Measurements from ENCODE around the gene GADD45GIP1.

DNA sequence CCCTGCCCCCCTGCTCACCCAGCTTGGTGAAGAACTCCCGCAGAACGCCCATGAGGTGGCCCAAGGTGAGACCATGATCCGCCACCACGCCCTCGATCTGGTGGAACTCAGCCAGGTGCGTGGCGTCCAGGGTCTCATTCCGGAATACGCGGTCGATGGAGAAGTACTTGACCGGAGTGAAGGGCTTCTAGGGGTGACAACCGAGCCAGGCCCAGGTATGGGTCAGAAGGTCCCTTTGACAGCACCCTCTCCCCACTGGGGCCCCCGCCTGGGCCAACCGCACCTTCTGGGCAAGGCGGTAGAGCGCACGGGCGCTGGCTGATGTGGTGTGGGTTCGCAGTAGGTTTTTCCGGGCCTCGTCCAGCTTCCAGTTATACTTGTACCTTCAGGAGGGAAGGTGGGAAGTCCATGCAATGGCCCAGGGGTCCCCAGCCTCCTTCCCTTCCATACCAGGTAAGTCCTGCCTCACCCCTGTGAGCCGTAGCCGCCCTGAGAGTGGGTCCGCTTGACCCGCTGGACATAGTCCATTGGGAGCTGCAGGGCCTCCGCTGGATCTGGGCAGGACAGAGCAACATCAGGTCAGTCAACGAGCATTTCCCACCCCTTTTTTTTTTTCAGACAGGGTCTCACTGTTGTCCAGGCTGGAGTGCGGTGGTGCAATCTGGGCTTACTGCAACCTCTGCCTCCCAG lies 32.3 kb downstream of the GADD45GIP1 start:
- TF ChIP-seq, protein P1, sequence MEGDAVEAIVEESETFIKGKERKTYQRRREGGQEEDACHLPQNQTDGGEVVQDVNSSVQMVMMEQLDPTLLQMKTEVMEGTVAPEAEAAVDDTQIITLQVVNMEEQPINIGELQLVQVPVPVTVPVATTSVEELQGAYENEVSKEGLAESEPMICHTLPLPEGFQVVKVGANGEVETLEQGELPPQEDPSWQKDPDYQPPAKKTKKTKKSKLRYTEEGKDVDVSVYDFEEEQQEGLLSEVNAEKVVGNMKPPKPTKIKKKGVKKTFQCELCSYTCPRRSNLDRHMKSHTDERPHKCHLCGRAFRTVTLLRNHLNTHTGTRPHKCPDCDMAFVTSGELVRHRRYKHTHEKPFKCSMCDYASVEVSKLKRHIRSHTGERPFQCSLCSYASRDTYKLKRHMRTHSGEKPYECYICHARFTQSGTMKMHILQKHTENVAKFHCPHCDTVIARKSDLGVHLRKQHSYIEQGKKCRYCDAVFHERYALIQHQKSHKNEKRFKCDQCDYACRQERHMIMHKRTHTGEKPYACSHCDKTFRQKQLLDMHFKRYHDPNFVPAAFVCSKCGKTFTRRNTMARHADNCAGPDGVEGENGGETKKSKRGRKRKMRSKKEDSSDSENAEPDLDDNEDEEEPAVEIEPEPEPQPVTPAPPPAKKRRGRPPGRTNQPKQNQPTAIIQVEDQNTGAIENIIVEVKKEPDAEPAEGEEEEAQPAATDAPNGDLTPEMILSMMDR (IDR thresholded peaks at IDR 0.05), result no peak
- TF ChIP-seq EZH2 (IDR thresholded peaks at IDR 0.05; ENCODE audit: borderline replicate concordance, insufficient read depth, low read depth, low read length, poor library complexity, severe bottlenecking), result no peak

Data from B cell (primary cell).